Uterine smooth muscle cell (primary cell): ENCODE results near the gene APEX2. TPM values are rescaled to one million over a fixed set of nuclear protein-coding genes. Genes with fewer than 3 reads are reported as not detected.

Experiments
- total RNA-seq: library from RNA; depleted of rRNA; stranded (reverse); fragments of >200 nt; gene quantifications from 2 replicates; pipeline ENCODE4 v1.2.3, GENCODE V29; 2014

Gene APEX2, protein sequence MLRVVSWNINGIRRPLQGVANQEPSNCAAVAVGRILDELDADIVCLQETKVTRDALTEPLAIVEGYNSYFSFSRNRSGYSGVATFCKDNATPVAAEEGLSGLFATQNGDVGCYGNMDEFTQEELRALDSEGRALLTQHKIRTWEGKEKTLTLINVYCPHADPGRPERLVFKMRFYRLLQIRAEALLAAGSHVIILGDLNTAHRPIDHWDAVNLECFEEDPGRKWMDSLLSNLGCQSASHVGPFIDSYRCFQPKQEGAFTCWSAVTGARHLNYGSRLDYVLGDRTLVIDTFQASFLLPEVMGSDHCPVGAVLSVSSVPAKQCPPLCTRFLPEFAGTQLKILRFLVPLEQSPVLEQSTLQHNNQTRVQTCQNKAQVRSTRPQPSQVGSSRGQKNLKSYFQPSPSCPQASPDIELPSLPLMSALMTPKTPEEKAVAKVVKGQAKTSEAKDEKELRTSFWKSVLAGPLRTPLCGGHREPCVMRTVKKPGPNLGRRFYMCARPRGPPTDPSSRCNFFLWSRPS
- 5.7 and 7.4 TPM in 2 replicates for total RNA-seq

GRCh38 chrX:54999717-55000598 lies at the start of gene APEX2:
APEX2 (plus strand) TSS chrX:55000363; CDS start chrX:55000423, 60 bp downstream.

DNA sequence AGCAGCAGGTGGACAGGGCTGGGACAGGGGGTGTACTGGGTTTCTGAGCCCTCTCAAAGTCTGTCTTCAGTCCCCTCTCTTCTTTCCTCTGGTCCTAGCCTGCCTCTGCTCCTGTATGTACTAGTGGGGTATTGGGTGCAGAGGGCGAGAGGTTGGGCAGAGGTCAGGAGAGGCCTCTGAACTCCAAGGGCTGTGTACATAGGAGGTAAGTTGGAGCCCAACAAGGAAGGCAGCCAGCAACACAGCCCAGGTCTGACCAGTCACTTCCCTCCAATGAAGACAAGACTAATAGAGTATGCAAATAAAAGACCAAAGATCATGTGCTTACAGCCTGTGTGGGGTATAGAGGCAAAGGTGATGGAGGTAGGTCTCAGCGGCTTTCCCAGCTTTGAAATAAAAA lies 6.1 kb upstream of the APEX2 start, which contains the start of gene PFKFB1:
Gene PFKFB1 (minus strand): TSS at position 90 of the 400 bp plus-strand sequence. CDS start 181 bp downstream, outside the sequence.

DNA sequence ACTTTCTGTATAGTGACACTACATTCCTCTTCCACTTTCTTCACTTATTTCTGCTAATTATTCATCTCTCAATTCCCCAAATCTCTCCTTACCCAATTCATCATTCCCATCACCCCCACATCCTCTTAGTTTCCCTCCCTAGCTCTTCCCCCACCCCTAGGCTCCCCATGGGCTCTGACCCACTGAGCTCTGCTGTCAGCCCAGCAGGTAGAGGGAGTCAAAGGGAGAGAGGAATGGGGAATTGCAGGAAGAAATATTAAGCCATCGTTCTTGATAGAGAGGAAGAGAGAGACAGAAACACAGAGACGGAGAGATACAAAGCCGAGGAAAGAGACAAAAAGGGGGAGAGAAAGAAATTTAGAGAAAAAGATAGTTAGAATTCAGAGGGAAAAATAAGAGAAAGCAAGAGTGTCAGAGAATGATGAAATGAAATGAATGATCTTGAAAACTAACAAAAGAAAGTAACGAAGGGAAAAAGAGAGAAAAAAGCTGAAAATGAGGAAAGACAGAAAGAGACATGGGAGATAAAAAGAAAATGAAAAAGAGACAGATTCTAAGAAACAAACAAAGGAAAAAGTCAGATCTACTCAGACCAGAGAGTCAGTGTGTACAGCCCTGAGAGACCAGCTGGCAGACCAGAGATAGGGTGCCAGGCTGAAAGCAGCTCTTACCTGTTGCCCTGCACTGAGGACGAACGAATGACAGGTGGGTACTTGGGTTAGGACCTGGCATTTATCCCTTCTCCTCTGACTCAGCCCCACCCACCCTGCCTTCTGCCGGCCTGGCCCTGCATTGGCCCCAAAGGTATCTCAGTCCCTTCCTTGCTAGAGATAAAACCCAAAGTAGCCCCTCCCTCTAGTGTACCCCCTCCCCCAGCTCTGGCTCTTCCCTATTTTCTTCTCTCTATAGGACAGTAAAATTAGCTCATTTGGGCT lies 30.4 kb downstream of the APEX2 start, which contains the start of gene ALAS2:
Gene ALAS2 (minus strand): TSS at position 707 of the 935 bp plus-strand sequence. CDS start 4,977 bp downstream, outside the sequence.

Other genes with a start within 250 kb of the APEX2 start
- gene ITIH6, start 202.1 kb upstream of the APEX2 start, total RNA-seq, result not detected in 2 replicates
- 170 and 311 TPM in 2 replicates for gene MAGED2, start 192.6 kb upstream of the APEX2 start, total RNA-seq
- gene TRO, start 79.5 kb upstream of the APEX2 start, total RNA-seq, result 6.8 and 20.1 TPM in 2 replicates
- 0.11 TPM in 1 of 2 replicates, not detected in the other for gene PFKFB1, start 6.2 kb upstream of the APEX2 start, total RNA-seq
- not detected in 2 replicates for gene ALAS2, start 30.6 kb downstream of the APEX2 start, total RNA-seq
- gene PAGE2B, start 74.7 kb downstream of the APEX2 start, total RNA-seq, result not detected in 2 replicates
- not detected in 2 replicates for gene PAGE2, start 88.7 kb downstream of the APEX2 start, total RNA-seq
- gene PAGE5, start 220.0 kb downstream of the APEX2 start, total RNA-seq, result not detected in 2 replicates